GM19395 (cell line): Measurements from ENCODE around the gene PLD3.
"Not testable (repeated sequence)": the region's sequence is repeated elsewhere in the genome, so short reads cannot be mapped to it uniquely, and the experiment has no call there.

Experiments
- ATAC-seq: cut with Tn5 transposase; IDR thresholded peaks from one replicate; pipeline ENCODE4 v1.9.1; 2021; ENCODE audit warnings: mild to moderate bottlenecking, moderate library complexity; ENCODE audit not compliant: unreplicated experiment

The PLD3 gene

DNA sequence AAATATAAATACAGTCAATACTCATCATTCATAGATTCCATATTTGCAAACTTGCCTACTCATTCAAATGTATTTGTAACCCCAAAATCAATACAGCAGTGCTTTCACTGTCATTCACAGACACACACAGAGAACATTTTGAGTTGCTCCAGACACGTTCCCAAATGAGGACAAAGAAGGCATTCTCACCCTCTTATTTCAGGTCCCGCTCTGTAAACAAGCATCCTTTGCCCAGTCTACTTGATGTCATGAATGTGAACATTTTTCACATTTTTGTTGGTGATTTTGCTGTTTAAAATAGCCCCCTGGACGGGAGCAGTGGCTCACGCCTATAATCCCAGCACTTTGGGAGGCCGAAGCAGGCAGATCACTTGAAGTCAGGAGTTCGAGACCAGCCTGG, 15.8 kb upstream of the PLD3 start:
- ATAC-seq: no peak

DNA sequence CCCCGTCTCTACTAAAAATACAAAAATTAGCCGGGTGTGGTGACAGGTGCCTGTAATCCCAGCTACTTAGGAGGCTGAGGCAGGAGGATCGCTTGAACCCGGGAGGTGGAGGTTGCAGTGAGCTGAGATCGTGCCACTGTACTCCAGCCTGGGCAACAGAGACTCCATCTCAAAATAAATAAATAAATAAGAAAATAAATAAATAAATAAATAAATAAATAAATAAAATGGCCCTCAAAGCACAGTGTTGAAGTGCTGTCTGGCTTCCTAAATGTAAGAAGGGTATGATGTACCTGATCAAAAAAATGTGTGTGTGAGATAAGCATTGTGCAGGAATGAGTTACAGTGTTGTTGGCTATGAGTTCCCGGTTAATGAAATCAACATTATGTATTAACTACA, 15.4 kb upstream of the PLD3 start:
- ATAC-seq: not testable (repeated sequence)

DNA sequence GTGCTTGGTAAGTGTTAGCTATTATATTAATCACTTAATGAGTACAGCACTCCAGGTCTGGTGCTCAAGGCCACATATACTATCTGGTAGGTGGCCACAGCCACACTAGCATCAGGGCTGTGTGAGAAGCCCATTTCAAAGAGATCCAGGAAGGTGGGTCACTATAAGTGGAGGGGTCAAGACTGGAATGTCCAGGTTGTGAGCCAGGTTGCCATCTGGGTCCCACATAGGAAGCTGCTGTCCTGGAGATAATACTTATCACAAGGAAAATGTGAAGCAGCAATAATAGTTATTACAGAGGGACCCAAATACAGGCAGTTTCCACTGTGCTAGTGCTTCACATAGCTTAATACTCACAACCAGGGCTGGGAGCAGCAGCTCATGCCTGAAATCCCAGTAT, 13.4 kb upstream of the PLD3 start:
- no peak for ATAC-seq

DNA sequence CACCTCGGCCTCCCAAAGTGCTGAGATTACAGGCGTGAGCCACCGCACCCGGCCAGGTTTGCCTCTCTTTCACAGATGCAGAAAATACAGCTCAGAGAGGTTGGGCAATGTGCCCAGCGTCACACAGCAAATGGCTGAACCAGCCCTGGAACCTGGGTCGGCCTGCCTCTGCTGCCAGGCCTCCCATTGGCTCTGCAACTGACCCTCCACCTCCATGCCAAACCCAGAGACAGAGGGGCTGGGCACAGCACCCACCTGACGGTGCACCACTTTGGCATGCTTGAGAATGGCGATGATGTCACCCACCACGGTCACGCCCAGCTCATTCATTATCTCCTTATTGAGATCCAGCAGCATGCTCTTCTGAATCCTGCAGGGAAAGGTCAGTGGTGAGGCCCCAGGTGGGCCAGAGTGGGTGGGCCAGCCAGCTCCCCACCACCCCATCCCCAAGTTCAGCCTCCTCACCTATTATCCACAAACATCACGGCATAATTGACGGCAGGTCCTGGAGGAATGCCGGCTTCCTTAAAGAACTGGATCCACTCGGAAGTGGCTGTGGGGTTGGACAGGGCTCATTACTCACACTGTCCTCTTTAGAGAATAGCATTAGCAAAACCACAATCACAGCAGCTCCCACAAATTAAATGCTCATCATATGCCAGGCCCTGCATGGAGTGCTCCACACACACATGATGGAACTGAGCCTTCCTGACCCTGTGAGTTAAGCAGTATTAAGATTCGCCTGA, 12.5 kb upstream of the PLD3 start:
- no peak for ATAC-seq

DNA sequence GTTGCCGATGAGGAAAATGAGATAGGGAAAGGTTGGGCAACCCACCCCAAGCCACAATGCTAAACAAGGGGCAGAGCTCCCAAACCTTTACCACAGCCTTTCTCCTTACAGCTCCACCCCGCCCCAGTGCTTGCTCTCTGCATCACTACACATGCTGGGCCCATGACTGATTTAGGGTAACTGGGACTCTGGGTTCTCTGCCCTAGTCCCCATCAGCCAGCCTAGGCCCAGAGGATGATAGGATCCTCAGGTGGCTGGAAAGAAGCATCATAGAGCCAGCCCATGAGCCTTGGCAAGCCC, 11.9 kb upstream of the PLD3 start:
- ATAC-seq: no peak

DNA sequence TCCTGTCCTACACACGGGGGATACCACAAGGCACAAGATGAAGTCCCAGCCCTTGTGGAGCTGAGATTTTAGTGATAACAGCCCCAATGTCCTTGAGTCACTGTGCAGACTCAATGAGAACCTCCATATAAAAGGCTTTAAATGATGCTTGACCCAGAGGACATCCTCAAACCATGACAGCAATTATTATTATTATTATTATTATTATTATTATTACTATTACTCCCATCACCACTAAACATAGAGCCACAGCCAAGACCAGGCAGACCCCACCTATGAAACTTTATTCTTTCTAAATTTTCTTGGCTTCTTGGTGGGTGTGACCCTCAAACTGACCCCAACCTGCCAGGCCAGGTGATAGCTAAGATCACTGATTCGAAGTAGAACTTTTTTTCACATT, 11.4 kb upstream of the PLD3 start:
- ATAC-seq: no peak

DNA sequence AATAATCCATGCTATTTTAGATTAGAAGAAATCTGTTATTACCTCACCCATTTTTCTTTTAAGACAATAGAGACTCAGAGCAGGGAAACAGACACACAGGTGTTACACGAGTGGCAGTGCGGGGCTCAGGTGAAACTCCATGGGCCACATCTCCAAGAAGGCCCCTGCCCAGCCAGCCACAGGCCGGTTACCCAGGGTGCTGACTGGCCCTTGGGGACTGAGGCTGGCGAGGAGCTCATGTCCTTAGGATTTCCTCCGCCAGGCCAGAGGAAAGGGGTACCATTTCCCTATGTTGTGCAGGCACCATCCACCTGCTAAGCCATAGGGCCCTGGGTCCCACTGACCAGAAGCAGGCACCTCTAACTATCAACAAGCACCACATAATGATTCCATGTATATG, 10.9 kb upstream of the PLD3 start:
- ATAC-seq: no peak

DNA sequence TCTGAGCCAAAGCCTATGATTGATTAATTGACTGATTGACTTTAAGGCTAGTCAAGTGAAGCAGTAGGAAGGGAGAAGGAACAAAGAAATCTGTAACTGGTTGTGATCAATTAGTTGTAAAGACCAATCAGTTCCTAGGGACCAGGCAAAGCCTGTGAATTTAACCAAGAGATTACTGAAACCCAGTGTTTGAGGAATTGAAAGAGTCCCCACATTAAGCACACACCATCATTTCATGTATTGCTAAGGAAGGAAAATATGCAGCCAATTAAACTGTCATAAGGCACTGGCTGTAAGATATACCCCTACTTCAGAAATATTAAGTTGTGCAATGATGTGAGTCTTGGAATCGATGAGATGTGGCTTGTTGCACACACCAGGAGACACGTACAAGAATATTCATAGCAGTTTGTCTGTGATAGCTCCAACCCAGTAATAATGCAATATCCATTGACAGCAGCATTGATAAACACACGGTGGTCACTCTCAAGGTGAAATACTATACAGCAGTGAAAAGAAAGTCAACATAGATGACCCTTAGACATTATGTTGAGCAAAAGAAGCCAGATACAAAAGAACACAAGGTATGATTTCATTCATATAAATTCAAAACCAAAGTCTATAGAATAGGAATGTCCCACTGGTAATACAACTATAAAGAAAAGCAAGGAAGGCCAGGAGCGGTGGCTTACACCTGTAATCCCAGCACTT, 9.3 kb upstream of the PLD3 start:
- no peak for ATAC-seq

DNA sequence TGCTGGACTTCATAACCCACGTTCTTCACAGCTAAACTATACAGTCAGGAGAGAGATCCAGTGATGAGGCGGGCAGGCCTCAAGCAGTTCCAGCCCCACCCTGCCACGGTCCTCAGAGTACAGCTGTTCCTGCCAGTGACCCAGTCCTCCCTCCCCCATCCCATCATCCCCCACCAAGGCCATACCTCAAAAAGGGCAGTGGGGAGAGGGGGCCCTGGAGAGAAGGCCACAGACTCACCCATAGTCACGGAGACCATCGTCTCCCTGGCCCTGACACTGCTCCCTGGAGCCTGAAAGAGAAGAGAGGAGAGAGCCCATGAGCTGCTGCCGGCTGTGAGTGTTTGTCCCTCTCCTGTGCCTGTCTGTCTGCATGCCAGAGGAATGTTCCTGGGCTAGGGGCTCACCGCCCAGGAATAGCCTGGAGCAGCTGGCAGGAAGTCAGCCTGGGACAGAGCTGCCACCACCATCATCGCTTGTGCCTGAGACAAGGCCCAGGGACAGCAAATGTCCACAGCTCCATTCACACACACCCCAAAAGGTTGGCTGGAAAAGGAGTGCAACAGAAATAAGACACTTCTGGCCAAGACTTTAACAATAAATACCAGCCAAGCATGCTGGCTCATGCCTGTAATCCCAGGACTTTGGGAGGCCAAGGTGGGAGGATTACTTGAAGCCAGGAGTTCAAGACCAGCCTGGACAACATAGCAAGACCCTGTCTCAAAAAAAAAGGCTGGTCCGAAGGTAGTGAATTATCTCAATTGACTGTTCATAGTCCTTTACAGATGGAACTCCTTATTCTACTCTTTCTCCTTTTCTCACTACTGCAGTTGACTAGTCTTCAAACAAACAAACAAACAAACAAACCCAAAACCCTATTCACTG, 6.7 kb upstream of the PLD3 start:
- ATAC-seq: no peak

DNA sequence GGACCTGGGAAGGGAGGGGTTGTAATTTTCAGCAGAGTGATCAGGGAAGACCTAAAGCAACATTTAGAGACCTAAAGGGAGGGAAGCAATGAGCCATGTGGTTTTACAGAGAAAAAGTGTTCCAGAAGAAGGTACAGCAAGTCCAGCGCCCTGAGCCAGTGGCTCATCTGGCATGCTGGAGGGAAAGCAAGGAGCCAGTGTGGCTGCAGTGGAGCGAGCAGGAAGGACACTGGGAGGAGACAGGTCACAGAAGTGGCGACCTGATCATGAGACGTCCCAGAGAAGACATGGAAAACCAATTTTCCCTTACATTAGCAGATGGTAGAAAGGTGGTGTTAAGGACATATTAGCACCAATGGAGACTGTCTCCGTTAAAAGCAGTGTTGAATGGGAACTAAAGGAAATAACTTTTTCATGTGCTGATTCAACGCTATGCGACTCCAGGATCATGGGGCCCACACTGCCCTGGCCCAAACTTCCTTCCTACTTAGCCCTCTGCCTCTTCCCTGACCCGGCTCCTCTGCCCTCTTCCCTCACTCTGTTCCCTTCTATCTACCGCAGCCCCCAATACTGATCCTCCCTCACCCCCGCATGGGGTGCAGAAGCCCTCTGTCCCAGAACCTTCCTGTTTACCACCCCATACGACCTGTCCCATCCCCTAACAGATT, 5.7 kb upstream of the PLD3 start:
- ATAC-seq: no peak

DNA sequence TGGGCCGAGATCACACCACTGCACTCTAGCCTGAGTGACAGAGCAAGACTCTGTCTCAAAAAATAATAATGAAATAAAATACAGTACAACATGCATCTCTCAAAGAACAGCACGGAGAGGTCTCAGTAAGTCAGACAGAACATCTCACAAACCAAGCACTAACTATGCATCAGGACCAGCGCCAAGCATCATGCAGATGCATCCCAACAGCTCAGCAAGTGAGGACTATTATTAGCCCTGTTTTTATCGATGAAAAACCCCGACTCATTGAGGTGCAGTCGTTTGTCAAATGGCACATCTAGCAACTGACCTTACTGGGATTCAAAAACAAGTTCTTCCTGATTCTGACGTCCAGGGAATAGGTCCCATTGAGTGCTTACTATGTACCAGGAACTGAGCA, 4.1 kb upstream of the PLD3 start:
- ATAC-seq: no peak

DNA sequence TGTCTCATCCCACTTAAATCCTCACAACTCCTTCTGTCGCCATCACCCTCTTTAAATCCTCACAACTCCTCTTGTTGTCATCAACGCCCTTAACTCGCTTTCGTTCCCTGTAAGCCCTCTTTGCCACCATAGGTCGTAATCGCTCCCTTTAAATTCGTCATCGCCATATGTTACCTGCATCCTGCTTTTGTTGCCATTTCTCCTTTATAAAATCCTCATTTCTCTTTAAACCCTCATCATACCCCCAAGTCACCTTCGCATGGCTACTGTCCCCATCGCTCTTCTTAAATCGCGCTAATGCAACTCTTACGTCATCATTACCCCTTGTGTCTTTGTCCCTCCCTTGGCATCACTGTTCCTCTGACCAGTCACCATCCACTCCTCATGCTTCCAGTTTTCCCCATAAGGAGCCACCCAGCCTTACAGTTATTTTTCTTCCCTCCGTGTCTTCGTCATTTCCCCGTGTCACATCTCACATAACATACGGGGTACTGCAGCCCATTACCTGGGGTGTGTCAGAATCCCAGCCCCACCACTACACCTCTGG, 539 bp downstream of the PLD3 start:
- ATAC-seq: no peak

DNA sequence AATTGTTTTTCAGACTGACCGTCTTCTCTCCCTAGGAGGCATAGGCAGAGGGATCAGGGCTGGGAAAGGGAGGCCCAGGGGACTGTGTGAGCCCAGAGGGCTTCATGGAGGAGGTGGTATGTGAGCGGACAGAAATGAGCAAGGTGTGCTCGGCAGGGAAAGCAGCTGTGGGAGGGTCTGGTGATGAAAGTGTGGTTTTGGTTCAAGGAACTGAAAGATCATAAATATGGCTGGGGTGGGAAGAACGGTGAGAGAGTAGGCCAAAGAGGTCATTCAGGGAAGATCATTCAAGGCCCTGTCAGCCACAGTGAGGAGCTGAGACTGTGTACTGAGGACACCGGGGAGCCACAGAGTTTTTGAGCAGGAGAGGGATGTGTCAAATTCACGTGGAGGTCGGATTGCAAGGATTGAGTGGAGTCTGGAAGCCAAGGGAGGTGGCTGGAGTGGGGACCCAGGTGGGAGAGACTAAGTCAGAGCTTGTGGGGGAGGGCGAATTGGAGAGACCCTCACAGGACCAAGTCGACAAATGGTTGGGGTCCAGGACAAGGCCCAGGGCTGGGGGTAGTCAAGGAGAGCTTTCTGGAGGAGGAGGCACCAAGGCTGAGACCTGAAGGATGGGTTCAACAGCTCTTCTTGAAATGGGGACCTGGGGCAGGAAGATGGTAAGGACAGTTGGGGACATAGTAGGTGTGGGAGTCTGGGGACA, 7.6 kb downstream of the PLD3 start:
- no peak for ATAC-seq

DNA sequence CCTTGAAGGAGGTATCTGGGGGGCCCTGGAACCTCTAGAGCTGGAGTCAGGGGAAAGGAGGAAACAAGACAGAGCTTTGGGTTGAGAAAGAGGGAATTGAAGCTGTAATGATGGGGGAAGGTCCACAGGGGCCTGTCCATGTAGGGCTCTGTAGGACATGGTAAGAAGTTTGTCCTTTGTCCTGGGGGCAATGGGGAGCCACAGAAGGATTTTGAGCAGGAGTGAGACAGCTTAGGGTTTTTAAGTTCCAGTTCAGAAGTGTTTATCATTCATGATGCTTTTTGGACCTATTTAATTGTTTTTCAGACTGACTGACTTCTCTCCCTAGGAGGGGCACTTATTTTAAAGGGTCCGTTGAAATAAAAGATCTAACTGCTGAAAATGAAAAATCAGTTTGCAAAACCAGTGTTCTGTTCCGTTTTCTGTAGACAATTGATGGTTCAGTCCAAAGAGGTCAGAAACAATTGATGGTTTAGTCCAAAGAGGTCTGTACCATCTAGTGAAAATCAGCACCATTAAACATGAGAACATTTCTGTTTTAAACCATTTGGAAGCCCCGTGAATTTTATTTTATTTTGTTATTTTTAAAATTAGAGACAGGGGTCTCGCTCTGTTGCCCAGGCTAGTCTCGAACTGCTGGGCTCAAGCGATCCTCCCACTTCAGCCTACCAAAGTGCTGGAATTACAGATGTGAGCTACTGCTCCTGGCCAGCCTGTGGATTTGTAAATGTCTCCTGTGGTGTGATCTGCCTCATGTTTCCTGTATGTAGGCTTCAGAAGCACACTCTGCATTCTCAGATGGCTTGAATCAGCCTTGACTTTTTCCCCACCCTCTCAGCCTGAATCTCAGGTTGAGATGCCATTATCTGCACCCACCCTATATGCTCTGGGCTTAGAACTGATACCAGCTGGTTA, 8.4 kb downstream of the PLD3 start:
- ATAC-seq: no peak

DNA sequence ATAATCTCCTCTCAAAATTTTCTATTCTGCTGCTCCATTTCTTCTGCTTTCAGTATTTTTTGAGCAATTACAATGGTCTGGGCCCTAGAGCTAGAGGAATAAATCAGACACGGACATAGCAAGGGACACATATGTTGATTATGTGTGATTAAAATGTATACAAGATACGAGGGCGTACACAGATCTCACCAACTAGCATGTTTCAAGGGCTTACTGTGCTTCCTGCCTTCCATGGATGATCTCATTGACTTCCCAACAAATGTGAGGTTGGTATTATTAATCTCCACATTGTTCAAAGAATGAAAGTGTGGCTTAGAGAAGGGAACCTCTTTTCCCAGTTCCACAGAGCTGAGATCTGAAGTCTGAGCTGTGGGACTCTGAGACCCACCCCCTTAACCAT, 9.1 kb downstream of the PLD3 start:
- no peak for ATAC-seq

DNA sequence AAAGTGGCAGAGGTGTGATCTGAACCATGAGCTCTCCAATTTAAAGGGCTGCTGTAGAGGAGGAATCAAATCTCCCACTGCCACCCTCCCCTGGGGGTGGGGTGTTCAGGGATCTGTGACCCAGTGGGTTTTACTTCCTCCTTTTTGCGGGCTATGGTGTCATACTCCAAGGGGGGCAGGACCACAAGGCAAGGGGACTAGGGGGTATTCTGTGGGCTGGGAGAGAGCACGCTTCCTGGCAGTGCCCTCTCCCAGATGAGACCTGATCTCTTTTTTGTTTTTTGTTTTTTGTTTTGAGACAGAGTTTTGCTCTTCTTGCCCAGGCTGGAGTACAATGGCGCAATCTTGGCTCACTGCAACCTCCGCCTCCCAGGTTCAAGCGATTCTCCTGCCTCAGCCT, 10.3 kb downstream of the PLD3 start:
- ATAC-seq: peak; percentile 60

DNA sequence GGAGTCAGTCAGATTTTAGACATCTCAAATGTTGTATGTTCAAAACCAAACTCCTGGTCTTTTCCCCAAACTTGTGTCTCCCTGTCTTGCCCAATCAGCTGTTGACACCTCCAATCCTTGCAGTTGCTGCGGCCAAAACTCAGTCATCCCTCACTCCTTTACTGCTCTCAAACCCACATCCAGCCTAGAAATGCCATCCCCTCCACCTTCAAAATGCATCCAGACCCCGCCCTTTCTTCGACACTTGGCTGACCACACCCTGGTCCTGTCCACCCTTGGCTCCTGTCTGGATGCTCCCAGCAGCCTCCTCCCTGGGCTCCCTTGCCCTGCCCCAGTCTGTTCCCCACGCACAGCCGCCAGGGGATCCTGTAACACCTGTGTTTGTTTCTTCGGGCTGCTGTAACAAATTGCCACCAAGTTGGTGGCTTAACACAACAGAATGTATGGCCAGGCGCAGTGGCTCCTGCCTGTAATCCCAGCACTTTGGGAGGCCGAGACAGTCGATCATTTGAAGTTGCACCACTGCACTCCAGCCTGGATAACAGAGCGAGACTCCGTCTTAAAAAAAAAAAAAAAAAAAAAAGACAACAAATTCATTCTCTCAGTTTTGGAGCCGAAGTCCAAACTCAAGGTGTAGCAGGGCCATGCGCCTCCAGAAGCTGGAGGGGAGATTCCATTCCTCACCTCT, 11.7 kb downstream of the PLD3 start:
- no peak for ATAC-seq

DNA sequence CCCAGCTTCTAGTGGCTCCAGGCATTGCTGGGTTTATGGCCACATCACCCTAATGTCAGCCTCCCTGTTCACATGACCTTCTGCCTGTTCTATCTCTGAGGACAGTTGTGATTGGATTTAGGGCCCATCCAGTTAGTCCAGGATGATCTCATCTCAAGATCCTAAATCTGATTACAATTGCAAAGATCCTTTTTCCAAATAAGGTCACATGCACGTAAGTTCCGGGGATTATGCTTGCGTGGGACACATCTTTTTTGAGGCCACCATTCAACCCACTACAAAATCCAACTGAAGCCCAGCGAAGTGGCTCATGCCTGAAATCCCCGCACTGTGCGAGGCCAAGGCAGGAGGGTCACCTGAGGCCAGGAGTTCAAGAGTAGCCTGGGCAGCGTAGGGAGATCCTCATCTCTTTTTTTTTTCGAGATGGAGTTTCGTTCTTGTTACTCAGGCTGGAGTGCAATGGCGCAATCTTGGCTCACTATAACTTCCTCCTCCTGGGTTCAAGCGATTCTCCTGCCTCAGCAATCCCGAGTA, 12.3 kb downstream of the PLD3 start:
- ATAC-seq: no peak

DNA sequence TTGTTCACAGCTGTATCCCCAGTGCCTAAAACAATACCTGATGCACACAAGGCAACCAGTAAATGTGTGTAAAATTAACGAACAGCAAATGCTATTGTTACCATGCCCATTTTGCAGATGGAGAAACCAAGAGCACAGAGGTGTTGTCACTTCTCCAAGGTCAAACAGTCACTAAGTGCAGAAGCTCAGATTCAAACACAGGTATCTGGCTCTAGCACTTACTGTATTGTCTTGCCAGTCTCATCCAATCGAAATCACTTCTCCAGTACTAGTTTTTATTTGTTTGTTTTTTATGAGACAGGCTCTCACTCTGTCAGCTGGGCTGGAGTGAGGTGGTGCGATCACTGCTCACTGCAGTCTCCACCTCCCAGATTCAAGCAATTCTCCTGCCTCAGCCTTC, 13.7 kb downstream of the PLD3 start:
- no peak for ATAC-seq
